ENCODE data around the gene ZNF627.
A peak's percentile ranks its signal among the peaks of the same experiment; 100 is the strongest.
"Not testable (repeated sequence)": the region's sequence is repeated elsewhere in the genome, so short reads cannot be mapped to it uniquely, and the experiment has no call there.

Gene ZNF627

GRCh38 chr19:11626252-11626651 is 29.0 kb downstream of the ZNF627 start:
- no peak for TF ChIP-seq CTCF (IDR thresholded peaks at IDR 0.05; ENCODE audit: borderline replicate concordance, control extremely low read depth, extremely low read depth, insufficient read depth, missing control alignments)
- DNase-seq (ENCODE audit: low spot score): no peak
- in situ Hi-C loops (cut with MboI; ENCODE audit: low sequenced_read_pairs, unreplicated experiment): no loop called here

- in situ Hi-C loops (cut with MboI; ENCODE audit: low sequenced_read_pairs, unreplicated experiment): no loop called here
- no peak for TF ChIP-seq CTCF (IDR thresholded peaks at IDR 0.05; ENCODE audit: borderline replicate concordance, control extremely low read depth, extremely low read depth, insufficient read depth, missing control alignments)
- DNase-seq (ENCODE audit: low spot score): no peak
Observed at GRCh38 chr19:11633223-11633622, 35.9 kb downstream of the ZNF627 start.

GRCh38 chr19:11634018-11634662 is 36.9 kb downstream of the ZNF627 start:
- in situ Hi-C loops (cut with MboI; ENCODE audit: low sequenced_read_pairs, unreplicated experiment): not testable (repeated sequence)

GRCh38 chr19:11639245-11639601 is 41.9 kb downstream of the ZNF627 start:
- DNase-seq (ENCODE audit: low spot score): no peak
- no peak for TF ChIP-seq CTCF (IDR thresholded peaks at IDR 0.05; ENCODE audit: borderline replicate concordance, control extremely low read depth, extremely low read depth, insufficient read depth, missing control alignments)
- in situ Hi-C loops (cut with MboI; ENCODE audit: low sequenced_read_pairs, unreplicated experiment): no loop called here

More at GRCh38 chr19:11634018-11634662, 36.9 kb downstream of the ZNF627 start:
- not testable (repeated sequence) for DNase-seq (ENCODE audit: low spot score)

GRCh38 chr19:11639602-11640471 is 42.6 kb downstream of the ZNF627 start:
- TF ChIP-seq CTCF (IDR thresholded peaks at IDR 0.05; ENCODE audit: borderline replicate concordance, control extremely low read depth, extremely low read depth, insufficient read depth, missing control alignments): no peak
- in situ Hi-C loops (cut with MboI; ENCODE audit: low sequenced_read_pairs, unreplicated experiment): no loop called here
- peak; percentile 97 for DNase-seq (ENCODE audit: low spot score)

GRCh38 chr19:11641244-11641643 is 44.0 kb downstream of the ZNF627 start:
- TF ChIP-seq CTCF (IDR thresholded peaks at IDR 0.05; ENCODE audit: borderline replicate concordance, control extremely low read depth, extremely low read depth, insufficient read depth, missing control alignments): no peak
- in situ Hi-C loops (cut with MboI; ENCODE audit: low sequenced_read_pairs, unreplicated experiment): no loop called here
- no peak for DNase-seq (ENCODE audit: low spot score)

- in situ Hi-C loops (cut with MboI; ENCODE audit: low sequenced_read_pairs, unreplicated experiment): no loop called here
- no peak for DNase-seq (ENCODE audit: low spot score)
- no peak for TF ChIP-seq CTCF (IDR thresholded peaks at IDR 0.05; ENCODE audit: borderline replicate concordance, control extremely low read depth, extremely low read depth, insufficient read depth, missing control alignments)
Observed at GRCh38 chr19:11642902-11643301, 45.6 kb downstream of the ZNF627 start.
